ENCODE measurements around the gene PPP1R37. TPM values are rescaled to one million over a fixed set of nuclear protein-coding genes. Genes with fewer than 3 reads are reported as not detected.

The PPP1R37 gene
- total and polyA plus RNA-seq, 2 of the 8 experiments (the other 6 are each of a cell fraction or from before 2014, with no cell fraction given): 14.6 to 25.7 TPM

DNA sequence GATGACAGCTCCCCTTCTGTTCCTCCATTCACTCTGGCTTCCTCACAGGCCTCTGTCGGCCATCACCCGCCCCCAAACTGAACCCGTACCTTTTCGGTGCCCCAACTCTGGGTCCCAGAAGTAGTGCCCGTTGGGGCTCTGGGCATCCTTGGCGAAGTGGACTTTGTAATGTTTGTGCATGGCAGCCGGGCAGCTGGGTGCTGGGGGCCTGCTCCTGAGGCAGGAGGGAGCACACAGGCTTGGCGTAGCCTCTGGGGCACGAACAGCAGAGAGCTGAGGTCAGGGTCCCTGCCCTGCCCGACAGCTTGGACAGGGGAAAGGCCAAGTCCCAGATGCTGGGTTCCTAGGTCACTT is 67.0 kb downstream of the PPP1R37 start (continued):
- TF ChIP-seq, protein P1, sequence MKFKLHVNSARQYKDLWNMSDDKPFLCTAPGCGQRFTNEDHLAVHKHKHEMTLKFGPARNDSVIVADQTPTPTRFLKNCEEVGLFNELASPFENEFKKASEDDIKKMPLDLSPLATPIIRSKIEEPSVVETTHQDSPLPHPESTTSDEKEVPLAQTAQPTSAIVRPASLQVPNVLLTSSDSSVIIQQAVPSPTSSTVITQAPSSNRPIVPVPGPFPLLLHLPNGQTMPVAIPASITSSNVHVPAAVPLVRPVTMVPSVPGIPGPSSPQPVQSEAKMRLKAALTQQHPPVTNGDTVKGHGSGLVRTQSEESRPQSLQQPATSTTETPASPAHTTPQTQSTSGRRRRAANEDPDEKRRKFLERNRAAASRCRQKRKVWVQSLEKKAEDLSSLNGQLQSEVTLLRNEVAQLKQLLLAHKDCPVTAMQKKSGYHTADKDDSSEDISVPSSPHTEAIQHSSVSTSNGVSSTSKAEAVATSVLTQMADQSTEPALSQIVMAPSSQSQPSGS (IDR thresholded peaks at IDR 0.05; ENCODE audit: low read length): no peak
- TF ChIP-seq, protein P2, sequence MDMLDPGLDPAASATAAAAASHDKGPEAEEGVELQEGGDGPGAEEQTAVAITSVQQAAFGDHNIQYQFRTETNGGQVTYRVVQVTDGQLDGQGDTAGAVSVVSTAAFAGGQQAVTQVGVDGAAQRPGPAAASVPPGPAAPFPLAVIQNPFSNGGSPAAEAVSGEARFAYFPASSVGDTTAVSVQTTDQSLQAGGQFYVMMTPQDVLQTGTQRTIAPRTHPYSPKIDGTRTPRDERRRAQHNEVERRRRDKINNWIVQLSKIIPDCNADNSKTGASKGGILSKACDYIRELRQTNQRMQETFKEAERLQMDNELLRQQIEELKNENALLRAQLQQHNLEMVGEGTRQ (IDR thresholded peaks at IDR 0.05; ENCODE audit: low read length): no peak
